Activated CD4-positive, alpha-beta memory T cell treated with anti-CD3 and anti-CD28 coated beads for 36 hours (primary cell): Measurements from ENCODE around the gene RTP5. TPM values are rescaled to one million over a fixed set of nuclear protein-coding genes. Genes with fewer than 3 reads are reported as not detected.
"Not testable (repeated sequence)": the region's sequence is repeated elsewhere in the genome, so short reads cannot be mapped to it uniquely, and the experiment has no call there.

Experiments used
- CTCF ChIA-PET: fragments of 350-600 bp; sonication (Branson Sonifier 250); formaldehyde crosslinking; loops from one replicate; lab custom pipeline; 2021; ENCODE audit warnings: antibody characterized with exemption, inconsistent platforms; lab: Charles Lee
- POLR2A ChIA-PET: fragments of 350-600 bp; sonication (Branson Sonifier 250); formaldehyde crosslinking; loops from one replicate; lab custom pipeline; 2021; ENCODE audit warnings: antibody characterized with exemption; lab: Charles Lee
- DNase-seq: peaks from one replicate; pipeline ENCODE4 v3.0.0-alpha.2; 2020
- H3K27ac Mint-ChIP-seq: one replicate; pipeline ENCODE4 v1.8.0; 2021; ENCODE audit warnings: mixed read lengths
- H3K27me3 Mint-ChIP-seq: one replicate; pipeline ENCODE4 v1.8.0; 2021; ENCODE audit warnings: mixed read lengths
- H3K36me3 Mint-ChIP-seq: one replicate; pipeline ENCODE4 v1.8.0; 2021; ENCODE audit warnings: mixed read lengths
- H3K4me1 Mint-ChIP-seq: one replicate; pipeline ENCODE4 v1.8.0; 2021; ENCODE audit warnings: low read depth, mixed read lengths
- H3K4me3 Mint-ChIP-seq: one replicate; pipeline ENCODE4 v1.8.0; 2021; ENCODE audit warnings: mild to moderate bottlenecking, mixed read lengths
- H3K9me3 Mint-ChIP-seq: one replicate; pipeline ENCODE4 v1.8.0; 2021; ENCODE audit warnings: mixed read lengths
- intact Hi-C: fragments of 100-400 bp; cut with micrococcal nuclease; formaldehyde crosslinking; loops from one replicate; pipeline ENCODE4 v1.15.1; 2023
- total RNA-seq, 2 experiments: library from RNA; stranded (reverse); gene quantifications; one replicate each; pipeline ENCODE4 v1.2.3, GENCODE V29; 2021

RTP5 gene
- total RNA-seq, 2 experiments from 2014 or later: 0.10 to 0.12 TPM

DNA sequence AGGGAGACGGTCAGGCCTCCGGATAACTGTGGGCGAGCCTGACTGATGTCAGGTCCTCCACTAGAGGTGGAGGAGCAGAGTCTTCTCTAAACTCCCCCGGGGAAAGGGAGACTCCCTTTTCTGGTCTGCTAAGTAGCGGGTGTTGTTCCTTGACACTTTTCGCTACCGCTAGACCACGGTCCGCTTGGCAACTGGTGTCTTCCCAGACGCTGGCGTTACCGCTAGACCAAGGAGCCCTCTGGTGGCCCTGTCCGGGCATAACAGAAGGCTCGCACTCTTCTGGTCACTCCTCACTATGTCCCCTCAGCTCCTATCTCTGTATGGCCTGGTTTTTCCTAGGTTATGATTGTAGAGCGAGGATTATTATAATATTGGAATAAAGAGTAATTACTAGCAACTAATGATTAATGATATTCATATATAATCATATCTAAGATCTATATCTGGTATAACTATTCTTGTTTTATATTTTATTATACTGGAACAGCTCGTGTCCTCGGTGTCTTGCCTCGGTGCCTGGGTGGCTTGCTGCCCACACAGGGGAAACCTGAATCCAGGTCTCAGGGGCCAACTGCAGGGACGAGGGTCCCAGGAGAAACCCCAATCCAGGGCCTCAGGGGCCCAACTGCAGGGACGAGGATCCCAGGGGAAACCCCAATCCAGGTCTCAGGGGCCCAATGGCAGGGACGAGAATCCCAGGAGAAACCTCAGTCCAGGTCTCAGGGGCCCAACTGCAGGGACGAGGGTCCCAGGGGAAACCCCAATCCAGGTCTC is 6.4 kb downstream of the RTP5 start:
- peak; percentile 70 for DNase-seq
- H3K36me3 Mint-ChIP-seq, intact Hi-C loops, H3K27ac Mint-ChIP-seq, H3K4me3 Mint-ChIP-seq, H3K27me3 Mint-ChIP-seq, H3K9me3 Mint-ChIP-seq, POLR2A ChIA-PET: not testable (repeated sequence)
- H3K4me1 Mint-ChIP-seq: peaks cover 21% of the 10 kb centered on the region
- CTCF ChIA-PET: interaction anchor here (0.8 kb wide), 1 partner anchor 174 kb away, joined by 3 read pairs; the partner anchor contains the start of gene ING5

DNA sequence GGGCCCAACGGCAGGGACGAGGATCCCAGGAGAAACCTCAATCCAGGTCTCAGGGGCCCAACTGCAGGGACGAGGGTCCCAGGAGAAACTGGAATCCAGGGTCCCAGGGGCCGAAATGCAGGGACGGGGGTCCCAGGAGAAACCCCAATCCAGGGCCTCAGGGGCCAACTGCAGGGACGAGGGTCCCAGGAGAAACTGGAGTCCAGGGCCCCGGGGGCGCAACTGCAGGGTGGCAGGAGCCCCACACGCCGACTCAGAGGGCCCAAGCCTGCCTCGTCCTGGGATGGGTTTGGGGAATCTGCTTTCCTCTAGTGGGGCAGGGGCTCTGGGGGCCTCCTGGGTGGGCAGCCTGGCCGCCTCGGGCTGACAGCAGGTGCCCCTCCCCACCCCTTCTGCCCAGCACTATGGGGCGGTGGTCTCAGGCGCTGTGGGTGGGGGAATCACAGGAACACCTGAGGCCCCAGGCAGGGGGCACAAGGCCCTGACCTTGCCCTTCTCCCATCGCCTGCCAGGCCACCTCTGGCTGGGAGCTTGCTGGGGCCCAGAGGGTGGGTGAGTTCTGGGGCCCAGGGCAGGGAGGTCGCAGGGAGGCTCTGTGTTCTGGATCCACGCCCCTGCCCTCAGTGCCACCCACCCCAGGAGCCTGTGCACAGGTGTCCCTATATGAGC is 7.1 kb downstream of the RTP5 start:
- no peaks in the 10 kb centered on the region for H3K36me3 Mint-ChIP-seq

DNA sequence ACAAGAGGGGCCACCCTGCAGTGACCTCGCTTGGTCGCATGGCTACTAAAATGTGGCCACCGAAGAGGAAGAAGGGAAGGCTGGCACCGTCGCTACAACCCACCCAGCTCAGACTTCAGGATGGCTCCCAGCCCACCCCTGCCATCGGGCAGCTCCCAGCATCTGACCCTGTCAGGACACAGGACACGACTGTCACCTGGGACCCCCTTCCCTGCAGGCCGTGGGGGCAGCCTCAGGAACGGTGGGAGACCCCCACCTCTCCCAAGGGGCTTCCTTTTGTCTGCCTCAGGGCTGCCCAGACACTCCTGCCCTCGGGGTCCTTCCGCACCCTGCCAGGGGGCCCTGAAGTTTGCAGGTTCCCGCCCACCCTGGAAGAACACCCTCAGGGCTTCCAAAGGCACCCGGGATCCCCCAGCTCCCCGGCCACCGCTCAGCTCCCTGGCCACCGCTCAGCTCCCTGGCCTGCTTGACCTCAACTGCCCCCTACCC is 7.7 kb downstream of the RTP5 start:
- no peaks in the 10 kb centered on the region for H3K36me3 Mint-ChIP-seq
- ChIA-PET CTCF (interaction anchor here (0.7 to 3.3 kb wide), 5 partner anchors 9 to 175 kb away, joined by 3 to 39 read pairs (median 30); partner anchors contain the start of genes ING5 and RTP5), POLR2A (interaction anchor here (2.3 kb wide), 1 partner anchor 175 kb away, joined by 15 read pairs; the partner anchor contains the start of gene ING5)
- no peak for DNase-seq
- no peak overlapping the region for H3K27ac Mint-ChIP-seq
- H3K4me3 Mint-ChIP-seq: no peak overlapping the region
- no peaks in the 10 kb centered on the region for H3K27me3 Mint-ChIP-seq
- peaks cover 5% of the 10 kb centered on the region for H3K9me3 Mint-ChIP-seq
- intact Hi-C loops: no loop called here
- H3K4me1 Mint-ChIP-seq: peaks cover 19% of the 10 kb centered on the region

More for the DNA sequence above, 7.1 kb downstream of the RTP5 start:
- Mint-ChIP-seq H3K4me3 (no peak overlapping the region), H3K27me3 (no peaks in the 10 kb centered on the region), H3K27ac (no peak overlapping the region), H3K9me3 (peaks cover 5% of the 10 kb centered on the region), H3K4me1 (peaks cover 16% of the 10 kb centered on the region)
- no peak for DNase-seq
- ChIA-PET POLR2A (no interaction called here), CTCF (interaction anchor here (0.7 to 3.3 kb wide), 6 partner anchors 8 to 175 kb away, joined by 3 to 39 read pairs (median 21); partner anchors contain the start of genes ING5 and RTP5)
- intact Hi-C loops: no loop called here

DNA sequence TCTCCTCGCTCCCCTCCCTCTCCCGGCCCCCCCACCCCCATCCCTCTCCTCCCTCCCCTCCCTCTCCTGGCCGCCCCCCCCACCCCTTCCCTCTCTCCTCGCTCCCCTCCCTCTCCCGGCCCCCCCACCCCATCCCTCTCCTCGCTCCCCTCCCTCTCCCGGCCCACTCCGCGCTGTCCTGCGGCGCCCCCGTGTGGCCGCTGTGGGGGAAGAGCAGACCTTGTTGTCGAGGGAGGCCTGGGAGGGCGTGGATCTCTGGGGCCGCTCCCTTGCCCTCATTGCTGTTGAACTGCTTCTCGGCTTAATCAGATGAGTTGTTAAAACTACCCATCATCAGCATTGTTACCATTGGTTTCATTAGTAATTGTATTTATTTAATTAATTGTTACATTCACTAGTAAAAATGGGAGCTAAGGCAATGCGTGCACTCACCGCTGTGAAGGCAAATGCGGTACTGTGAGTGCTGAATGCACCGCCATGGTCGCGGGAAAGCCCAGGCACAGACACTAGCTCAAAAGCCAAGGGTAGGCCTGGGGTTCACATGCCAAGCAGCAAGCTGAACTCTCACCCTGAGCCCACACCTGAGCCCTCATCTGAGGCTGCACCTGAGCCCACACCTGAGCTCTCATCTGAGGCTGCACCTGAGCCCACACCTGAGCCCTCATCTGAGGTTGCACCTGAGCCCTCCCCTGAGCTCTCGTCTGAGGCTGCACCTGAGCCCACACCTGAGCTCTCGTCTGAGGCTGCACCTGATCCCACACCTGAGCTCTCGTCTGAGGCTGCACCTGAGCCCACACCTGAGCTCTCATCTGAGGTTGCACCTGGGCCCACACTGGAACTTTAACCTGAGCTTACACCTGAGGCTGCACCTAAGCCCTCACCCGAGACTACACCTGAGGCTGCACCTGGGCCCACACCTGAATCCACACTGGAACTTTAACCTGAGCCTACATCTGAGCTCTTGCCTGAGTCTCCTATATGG is 8.8 kb downstream of the RTP5 start:
- intact Hi-C loops: no loop called here
- ChIA-PET CTCF (interaction anchor here (0.6 to 3.3 kb wide), 34 partner anchors 8 to 228 kb away, joined by 3 to 39 read pairs (median 4); partner anchors contain the start of genes DTYMK, ING5, PDCD1 and RTP5), POLR2A (interaction anchor here (0.6 to 2.3 kb wide), 4 partner anchors 57 to 192 kb away, joined by 3 to 15 read pairs (median 6); partner anchors contain the start of genes DTYMK and ING5)
- Mint-ChIP-seq H3K4me1 (peaks cover 28% of the 10 kb centered on the region), H3K36me3 (no peaks in the 10 kb centered on the region), H3K27ac (no peak overlapping the region), H3K9me3 (peaks cover 5% of the 10 kb centered on the region), H3K4me3 (no peak overlapping the region), H3K27me3 (no peaks in the 10 kb centered on the region)
- DNase-seq: peak; percentile 82

DNA sequence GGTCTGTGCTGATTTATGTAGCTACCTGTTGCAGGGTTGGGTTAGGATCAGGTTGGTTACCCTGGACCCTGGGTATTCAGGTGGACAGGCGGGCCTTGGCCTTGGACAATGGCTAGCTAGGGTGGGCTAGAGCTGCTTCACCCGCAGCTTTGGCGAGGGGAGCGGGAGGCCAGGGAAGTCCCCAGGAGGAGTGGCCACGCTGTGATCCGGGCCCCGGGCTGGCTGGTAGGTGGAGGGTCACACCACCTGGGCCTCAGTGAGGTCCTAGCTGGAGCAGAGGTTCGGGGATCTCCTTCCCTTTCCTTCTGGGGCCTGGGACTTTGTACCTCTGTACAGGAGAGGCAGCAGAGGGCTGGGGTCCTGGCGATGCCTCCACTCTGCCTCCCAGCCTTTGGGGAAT is 9.8 kb downstream of the RTP5 start:
- CTCF ChIA-PET: interaction anchor here (0.6 to 3.3 kb wide), 19 partner anchors 7 to 1132 kb away, joined by 3 to 39 read pairs (median 6); partner anchors contain the start of genes DTYMK, ING5, PDCD1 and RTP5
- H3K27ac Mint-ChIP-seq: no peak overlapping the region
- peaks cover 5% of the 10 kb centered on the region for H3K9me3 Mint-ChIP-seq
- DNase-seq: no peak
- POLR2A ChIA-PET: interaction anchor here (1.2 to 2.3 kb wide), 3 partner anchors 178 to 193 kb away, joined by 3 to 15 read pairs (median 8); partner anchors contain the start of genes DTYMK and ING5
- H3K4me3 Mint-ChIP-seq: no peak overlapping the region
- intact Hi-C loops: no loop called here
- H3K36me3 Mint-ChIP-seq: peaks cover 2% of the 10 kb centered on the region
- H3K4me1 Mint-ChIP-seq: peaks cover 27% of the 10 kb centered on the region
- H3K27me3 Mint-ChIP-seq: no peaks in the 10 kb centered on the region

DNA sequence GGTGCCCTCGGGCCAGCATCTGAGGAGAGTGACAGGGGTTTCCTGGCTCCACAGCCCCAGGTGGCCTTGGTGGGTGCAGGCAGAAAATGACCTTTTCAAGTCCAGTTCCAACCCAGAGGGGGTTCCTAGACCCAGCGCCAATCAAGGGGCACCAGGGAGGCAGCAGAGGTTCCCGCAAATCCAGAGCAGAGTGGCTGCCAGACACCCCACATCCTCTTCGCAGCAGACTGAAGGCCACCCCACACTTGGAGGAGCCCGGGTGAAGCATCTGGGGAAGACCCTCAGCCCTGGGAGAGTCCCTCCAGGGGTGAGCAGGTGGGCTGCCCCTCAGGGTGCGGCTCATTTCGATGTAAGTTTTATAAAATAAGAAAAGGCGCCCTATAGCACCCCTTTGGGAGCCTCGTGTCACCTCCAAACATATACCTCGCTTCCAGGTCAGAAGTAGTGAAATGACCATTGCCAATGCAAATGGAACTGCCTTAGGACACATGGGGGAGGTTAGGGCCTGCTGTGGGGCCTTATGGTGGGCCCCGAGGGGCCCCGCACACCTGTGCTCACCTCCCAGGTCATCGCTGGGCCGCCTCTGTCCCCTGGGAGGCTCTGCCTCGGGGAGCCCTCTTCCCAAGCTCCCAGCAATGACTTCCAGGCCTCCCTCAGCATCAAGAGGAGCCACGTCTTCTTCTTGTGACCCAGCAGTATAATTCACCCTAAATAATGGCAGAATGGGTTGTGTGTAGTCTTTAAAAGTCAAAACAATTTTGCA is 11.0 kb downstream of the RTP5 start:
- peaks cover under 1% of the 10 kb centered on the region for H3K9me3 Mint-ChIP-seq
- no peak for DNase-seq
- intact Hi-C loops: loop anchor here (1.0 to 5.0 kb wide), 7 partner anchors 36 to 1048 kb away; partner anchors contain the start of genes D2HGDH, DTYMK, FARP2 and HDLBP
- H3K4me3 Mint-ChIP-seq: peak overlapping the region; percentile 93
- ChIA-PET CTCF (interaction anchor here (2.4 kb wide), 1 partner anchor 145 kb away, joined by 9 read pairs; no protein-coding TSS in a partner anchor), POLR2A (interaction anchor here (1.0 to 1.5 kb wide), 3 partner anchors 21 to 194 kb away, joined by 3 to 5 read pairs (median 4); partner anchors contain the start of gene DTYMK)
- H3K27ac Mint-ChIP-seq: peak overlapping the region; percentile 87
- peaks cover 7% of the 10 kb centered on the region for H3K36me3 Mint-ChIP-seq
- H3K27me3 Mint-ChIP-seq: no peaks in the 10 kb centered on the region
- H3K4me1 Mint-ChIP-seq: peaks cover 25% of the 10 kb centered on the region

DNA sequence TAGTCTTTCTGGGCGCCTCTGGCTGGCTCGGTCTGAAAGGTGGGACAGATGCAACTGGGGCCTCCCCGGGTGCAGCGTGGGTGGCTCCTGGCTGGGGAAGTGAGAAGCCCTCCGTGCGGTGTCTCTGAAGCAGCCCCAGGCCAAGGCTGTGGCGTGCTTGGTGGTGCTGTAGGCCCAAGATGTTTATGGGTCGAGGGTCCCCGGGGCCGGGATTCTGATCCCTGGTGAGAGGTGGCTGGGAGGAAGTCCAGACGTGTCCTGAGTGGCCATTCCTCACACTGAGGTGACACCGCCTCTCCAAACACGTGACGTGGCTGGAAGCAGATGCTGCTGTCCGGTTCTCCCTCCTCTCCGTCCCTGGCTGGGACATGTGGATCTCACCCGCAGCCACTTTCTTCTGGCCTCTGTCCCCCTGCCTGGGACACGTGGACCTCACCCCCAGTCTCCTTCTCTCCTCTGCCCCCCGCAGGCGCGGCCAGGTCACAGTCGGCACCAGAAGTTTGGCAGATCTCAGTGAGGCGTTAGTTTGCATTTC is 12.6 kb downstream of the RTP5 start:
- Mint-ChIP-seq H3K9me3 (no peaks in the 10 kb centered on the region), H3K4me1 (peaks cover 35% of the 10 kb centered on the region), H3K27me3 (no peaks in the 10 kb centered on the region), H3K36me3 (peaks cover 8% of the 10 kb centered on the region), H3K4me3 (peak overlapping the region; percentile 93), H3K27ac (peak overlapping the region; percentile 87)
- DNase-seq: peak; percentile 62
- CTCF ChIA-PET: no interaction called here
- POLR2A ChIA-PET: no interaction called here
- intact Hi-C loops: loop anchor here (5.0 kb wide), 1 partner anchor 1050 kb away; no protein-coding TSS in a partner anchor

DNA sequence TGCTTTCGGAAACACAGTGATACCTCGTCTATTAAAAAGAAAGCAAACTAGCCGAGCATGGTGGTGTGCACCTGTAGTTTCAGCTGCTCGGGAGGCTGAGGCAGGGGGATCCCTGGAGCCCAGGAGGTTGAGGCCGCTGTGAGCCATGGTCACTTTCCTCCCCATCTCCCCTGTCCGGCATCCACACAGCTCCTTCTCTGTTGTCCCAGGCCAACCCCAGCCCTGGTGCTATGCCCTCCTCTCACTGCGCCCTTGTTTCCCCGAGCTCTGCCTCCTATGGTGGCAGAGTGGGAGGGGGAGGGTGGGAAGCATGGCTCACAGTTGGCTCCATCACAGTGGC is 15.4 kb downstream of the RTP5 start:
- DNase-seq: no peak
- H3K4me1 Mint-ChIP-seq: peaks cover 40% of the 10 kb centered on the region
- no peaks in the 10 kb centered on the region for H3K27me3 Mint-ChIP-seq
- no peak overlapping the region for H3K27ac Mint-ChIP-seq
- ChIA-PET CTCF (no interaction called here), POLR2A (interaction anchor here (1.8 kb wide), 1 partner anchor 151 kb away, joined by 5 read pairs; the partner anchor contains the start of gene D2HGDH)
- intact Hi-C loops: loop anchor here (5.0 kb wide), 1 partner anchor 1053 kb away; no protein-coding TSS in a partner anchor
- peaks cover 14% of the 10 kb centered on the region for H3K36me3 Mint-ChIP-seq
- no peaks in the 10 kb centered on the region for H3K9me3 Mint-ChIP-seq
- H3K4me3 Mint-ChIP-seq: no peak overlapping the region

DNA sequence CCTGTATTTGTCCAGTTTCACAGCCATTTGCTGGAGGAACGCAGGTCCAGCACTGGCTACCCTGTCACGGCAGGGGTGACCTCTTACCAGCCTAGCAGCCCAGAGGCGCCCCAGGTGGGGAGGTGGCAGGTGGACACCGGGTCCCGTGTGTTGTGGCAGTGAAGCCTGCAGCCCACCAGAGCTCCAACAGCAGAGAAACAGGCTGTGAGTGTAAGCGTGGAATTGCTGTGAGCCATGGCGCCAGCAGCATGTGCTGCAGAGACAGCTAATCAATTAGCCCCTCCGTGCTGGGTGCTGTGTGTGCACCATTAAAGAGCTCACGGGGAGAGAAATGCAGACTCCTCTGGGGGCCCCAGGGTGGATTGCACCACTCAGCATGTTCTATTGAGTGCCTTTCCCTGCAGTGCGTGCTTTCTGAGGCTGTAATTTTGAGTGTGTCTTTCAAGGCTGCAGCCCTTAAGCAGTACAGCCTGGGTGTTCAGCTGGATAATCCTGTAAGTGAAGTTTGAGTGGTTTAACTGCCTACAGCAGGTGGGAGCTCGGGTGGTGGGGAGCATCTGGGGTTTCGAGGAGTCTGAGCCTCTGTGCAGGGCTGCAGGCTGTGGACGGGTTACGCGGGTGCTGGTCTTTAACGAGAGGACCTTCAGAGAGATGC is 15.9 kb downstream of the RTP5 start:
- H3K4me1 Mint-ChIP-seq: peaks cover 36% of the 10 kb centered on the region
- H3K9me3 Mint-ChIP-seq: no peaks in the 10 kb centered on the region
- DNase-seq: no peak
- H3K27me3 Mint-ChIP-seq: no peaks in the 10 kb centered on the region
- intact Hi-C loops: no loop called here
- peaks cover 14% of the 10 kb centered on the region for H3K36me3 Mint-ChIP-seq
- H3K4me3 Mint-ChIP-seq: no peak overlapping the region
- H3K27ac Mint-ChIP-seq: no peak overlapping the region
- ChIA-PET CTCF (interaction anchor here (1.7 kb wide), 1 partner anchor 7 kb away, joined by 4 read pairs; no protein-coding TSS in a partner anchor), POLR2A (interaction anchor here (1.8 kb wide), 1 partner anchor 151 kb away, joined by 5 read pairs; the partner anchor contains the start of gene D2HGDH)
